Astrocyte of the cerebellum (primary cell): ENCODE data around the gene NHERF1.
A peak's percentile ranks its signal among the peaks of the same experiment; 100 is the strongest.

Source experiments
- DNase-seq: peaks from one replicate; pipeline ENCODE4 v3.0.0-alpha.2; 2011; ENCODE audit warnings: low read depth
- H3K4me3 ChIP-seq: 2 replicates; pipeline ENCODE4 v1.5.1; 2011; ENCODE audit warnings: mild to moderate bottlenecking, low read depth, low read length, moderate library complexity
- in situ Hi-C: cut with HindIII; loops from 2 replicates; pipeline ENCODE4 v1.10.0; 2017; ENCODE audit warnings: low sequenced_read_pairs
- TF ChIP-seq, protein P1 (sequence below): IDR thresholded peaks from 2 replicates; pipeline ENCODE4 v1.5.1; 2012; ENCODE audit warnings: low read length, low read depth, moderate library complexity, mild to moderate bottlenecking; ENCODE audit errors: missing control alignments

NHERF1 gene

GRCh38 chr17:74737299-74738050 is 11.0 kb upstream of the NHERF1 start:
- no peak overlapping the region for H3K4me3 ChIP-seq
- TF ChIP-seq, protein P1, sequence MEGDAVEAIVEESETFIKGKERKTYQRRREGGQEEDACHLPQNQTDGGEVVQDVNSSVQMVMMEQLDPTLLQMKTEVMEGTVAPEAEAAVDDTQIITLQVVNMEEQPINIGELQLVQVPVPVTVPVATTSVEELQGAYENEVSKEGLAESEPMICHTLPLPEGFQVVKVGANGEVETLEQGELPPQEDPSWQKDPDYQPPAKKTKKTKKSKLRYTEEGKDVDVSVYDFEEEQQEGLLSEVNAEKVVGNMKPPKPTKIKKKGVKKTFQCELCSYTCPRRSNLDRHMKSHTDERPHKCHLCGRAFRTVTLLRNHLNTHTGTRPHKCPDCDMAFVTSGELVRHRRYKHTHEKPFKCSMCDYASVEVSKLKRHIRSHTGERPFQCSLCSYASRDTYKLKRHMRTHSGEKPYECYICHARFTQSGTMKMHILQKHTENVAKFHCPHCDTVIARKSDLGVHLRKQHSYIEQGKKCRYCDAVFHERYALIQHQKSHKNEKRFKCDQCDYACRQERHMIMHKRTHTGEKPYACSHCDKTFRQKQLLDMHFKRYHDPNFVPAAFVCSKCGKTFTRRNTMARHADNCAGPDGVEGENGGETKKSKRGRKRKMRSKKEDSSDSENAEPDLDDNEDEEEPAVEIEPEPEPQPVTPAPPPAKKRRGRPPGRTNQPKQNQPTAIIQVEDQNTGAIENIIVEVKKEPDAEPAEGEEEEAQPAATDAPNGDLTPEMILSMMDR: peak; percentile 23
- DNase-seq: no peak
- in situ Hi-C loops: no loop called here

DNA sequence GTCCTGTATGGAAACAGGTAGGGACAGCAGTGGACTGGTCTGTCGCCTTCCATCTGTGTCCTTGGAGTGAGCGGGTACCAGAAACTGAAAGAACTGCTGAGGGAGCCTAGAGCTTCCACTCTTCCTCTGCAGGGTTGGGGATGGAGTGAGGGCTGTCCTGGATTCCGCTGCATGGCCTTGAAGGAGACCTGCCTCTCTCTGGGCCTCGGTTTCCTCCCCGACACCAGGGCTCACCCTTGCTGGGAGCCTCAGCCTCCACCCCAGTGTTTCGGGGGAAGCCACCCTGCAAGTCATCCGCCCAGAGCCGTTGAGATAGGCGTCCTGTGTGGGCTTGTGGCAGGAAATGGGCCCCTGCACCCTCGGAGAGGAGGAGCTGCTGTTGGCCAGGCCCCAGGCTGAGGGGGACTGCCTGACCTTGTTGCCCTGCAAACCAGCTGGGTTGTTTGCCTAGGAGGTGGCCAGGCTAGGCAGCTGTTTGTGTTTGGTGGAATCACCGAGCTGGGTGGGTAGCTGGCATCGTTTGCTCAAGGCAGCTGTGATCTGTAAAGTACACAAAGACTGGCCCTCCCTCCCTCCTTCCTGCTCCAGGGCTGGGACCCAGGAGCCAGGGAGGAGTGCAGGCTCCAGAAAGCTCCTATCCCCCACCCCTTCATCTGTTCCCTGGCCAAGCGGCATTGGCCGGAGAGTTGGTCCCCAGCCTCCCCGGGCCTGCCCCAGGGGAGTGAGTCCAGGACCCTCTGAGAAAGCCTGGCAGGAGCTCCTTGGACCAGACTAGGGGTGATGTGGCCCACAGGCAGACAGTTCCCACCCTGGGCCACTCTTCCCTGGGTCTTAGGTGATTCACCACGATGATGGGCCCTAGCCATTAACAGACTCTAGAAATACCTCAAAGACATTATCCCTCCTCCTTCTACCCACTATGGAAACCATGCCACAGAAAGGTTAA is 10.1 kb upstream of the NHERF1 start:
- no peak overlapping the region for H3K4me3 ChIP-seq
- in situ Hi-C loops: no loop called here
- TF ChIP-seq, protein P1: no peak
- no peak for DNase-seq

GRCh38 chr17:74739227-74739831 is 9.1 kb upstream of the NHERF1 start:
- TF ChIP-seq, protein P1: no peak
- DNase-seq: no peak
- in situ Hi-C loops: no loop called here
- H3K4me3 ChIP-seq: no peak overlapping the region

GRCh38 chr17:74740173-74740572 is 8.3 kb upstream of the NHERF1 start:
- H3K4me3 ChIP-seq: no peak overlapping the region
- DNase-seq: no peak
- TF ChIP-seq, protein P1: no peak
- in situ Hi-C loops: no loop called here

GRCh38 chr17:74740641-74741387 is 7.6 kb upstream of the NHERF1 start:
- no peak for DNase-seq
- in situ Hi-C loops: no loop called here

More at GRCh38 chr17:74740641-74741387, 7.6 kb upstream of the NHERF1 start:
- TF ChIP-seq, protein P1: no peak
- H3K4me3 ChIP-seq: no peak overlapping the region
